Activated naive CD4-positive, alpha-beta T cell (primary cell): ENCODE results near the gene NLGN1.

Experiments used
- DNase-seq, 4 experiments: peaks; one replicate each; lab custom pipeline; 2025; lab: John Stamatoyannopoulos, UW

The NLGN1 gene

DNA sequence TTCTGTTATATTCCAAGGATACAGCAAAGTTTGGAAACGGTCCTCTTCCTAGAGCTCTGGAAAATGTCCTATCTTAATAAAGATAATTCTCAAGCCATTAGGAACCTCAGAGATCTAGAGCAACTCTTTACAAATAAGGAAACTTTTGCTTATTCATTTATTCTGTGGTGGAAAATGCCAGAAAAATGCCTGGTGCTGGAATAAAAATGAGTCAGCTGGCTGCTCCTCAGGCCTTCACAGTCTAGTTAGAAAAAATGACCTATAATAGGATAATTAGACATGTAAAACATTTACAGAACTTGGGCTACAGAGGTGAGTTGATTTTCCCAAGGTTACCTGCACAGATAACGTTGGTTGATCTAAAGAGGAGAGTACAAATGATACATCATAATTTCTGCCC, 372.5 kb downstream of the NLGN1 start:
- DNase-seq: no peak

DNA sequence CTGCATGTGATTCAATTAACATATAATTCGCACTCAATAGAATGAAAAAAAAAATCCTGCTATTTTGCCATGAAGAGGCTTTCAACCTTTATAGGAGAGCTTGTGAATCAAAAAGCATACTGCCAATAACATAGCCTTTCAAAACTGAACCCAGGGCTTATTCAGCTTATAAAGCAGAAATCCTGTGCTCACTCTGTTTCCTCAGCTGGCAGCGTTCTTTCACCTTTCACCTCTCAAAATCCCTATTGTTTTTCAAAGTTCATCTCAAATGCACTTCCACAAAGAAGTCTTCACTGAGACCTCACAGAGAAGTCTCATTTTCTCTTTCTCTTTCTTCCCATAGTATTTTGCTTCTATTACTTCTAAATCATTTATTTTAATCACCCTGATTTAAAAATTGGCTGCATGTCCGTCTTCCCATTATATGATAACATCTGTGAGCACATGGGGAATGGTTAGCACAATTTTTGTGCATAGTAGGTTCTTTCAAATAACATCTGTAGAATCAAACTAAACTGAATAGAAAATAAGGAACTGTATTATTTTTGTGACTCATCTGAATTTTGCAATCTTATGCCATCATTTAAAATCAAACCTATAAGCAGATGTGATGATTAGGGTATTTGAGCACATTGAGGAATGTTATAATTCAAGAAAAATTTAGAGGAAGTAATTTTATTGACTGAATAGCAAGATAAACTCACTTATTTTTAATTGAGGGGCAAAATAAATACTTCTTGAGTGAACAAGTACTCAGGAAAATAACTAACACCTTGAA, 373.4 kb downstream of the NLGN1 start:
- no peak for DNase-seq

DNA sequence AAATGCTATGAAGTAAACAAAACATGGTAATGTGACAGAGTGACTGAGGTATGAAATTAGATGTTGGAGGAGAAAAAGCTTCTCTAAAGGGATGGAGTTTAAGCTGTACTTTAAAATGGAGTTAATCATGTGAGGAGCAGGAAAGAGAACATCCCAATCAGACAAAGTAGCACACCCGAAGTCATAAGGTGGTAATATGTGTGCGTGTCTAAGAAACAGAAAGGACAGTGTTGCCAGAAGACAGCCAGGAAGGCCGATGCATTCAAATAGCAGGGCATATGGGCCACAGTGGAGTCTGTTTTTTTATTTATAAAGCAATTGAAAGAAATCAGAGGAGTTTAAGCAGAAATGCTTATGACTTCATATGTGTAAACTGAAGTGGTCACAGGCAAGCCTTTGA, 376.3 kb downstream of the NLGN1 start:
- no peak for DNase-seq

DNA sequence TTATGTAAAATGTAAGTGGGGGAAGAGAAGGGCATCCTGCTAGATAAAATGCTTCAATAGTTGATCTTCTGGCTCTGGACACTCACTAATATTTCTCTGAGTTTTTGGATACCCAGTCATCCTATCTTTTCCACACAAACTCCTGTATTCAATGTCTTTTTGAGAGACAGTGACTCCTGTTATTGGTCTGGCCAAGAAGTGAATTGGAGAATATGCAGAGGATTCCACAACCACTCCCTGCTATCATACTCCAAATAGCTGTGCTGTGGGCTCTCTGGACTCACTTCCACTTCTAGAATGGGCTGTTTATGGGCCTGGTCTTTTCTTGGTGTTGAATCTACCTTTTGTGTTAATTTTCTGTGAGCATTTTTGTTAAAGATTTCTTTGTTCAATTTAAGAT, 376.8 kb downstream of the NLGN1 start:
- DNase-seq: no peak

DNA sequence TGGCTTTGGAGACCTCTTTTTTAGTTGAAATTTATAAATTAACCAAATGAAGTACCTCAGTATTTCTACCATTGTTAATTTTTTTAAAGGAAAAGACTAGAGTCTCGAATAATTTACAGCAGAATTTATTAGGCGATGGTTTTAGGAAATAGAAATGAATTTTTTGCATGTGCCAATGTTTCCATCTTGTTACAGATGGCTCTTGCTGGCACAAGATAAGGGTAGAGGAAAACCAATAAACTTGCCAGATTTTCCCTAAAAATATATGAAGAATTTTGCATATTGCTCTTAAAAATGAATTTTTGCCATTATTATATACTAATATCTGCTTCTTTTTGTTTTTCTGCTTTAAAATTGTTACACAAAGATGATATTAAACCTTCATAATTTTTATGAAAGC, 380.7 kb downstream of the NLGN1 start:
- DNase-seq: no peak

DNA sequence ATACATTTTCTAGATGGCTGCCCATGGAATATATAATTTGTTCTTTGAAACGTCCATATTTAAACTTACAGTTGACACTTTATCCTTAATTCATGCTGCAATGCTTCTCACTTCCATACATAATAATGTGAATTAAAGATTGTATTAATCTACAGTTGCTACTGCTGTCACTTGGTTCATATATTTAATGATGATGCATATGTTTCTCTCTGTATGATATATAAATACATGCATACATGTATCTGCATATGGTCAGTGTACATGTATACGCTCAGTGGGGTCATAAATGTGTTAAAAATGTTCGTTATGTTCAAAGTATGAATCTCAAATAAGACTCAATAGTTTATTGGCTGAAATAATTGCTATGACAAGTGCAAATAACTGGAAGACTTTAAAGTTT, 382.5 kb downstream of the NLGN1 start:
- no peak for DNase-seq

DNA sequence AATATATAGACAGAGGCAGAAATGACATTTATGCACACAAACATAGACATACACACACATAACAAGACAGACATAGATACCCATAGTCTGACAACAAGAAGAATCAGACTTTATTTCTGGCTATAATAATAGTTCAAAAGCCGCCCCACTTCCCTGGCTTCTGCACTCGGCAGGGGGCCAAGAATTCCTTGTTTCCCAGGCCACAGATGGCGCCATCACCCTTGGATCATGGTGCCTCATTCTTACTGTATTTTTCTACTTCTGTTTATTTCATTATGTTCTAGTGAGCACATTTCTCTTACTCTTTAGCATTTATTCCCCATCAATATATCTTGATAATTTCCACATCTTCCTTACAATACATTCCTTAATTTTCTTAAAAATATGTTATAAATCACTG, 387.5 kb downstream of the NLGN1 start:
- no peak for DNase-seq

DNA sequence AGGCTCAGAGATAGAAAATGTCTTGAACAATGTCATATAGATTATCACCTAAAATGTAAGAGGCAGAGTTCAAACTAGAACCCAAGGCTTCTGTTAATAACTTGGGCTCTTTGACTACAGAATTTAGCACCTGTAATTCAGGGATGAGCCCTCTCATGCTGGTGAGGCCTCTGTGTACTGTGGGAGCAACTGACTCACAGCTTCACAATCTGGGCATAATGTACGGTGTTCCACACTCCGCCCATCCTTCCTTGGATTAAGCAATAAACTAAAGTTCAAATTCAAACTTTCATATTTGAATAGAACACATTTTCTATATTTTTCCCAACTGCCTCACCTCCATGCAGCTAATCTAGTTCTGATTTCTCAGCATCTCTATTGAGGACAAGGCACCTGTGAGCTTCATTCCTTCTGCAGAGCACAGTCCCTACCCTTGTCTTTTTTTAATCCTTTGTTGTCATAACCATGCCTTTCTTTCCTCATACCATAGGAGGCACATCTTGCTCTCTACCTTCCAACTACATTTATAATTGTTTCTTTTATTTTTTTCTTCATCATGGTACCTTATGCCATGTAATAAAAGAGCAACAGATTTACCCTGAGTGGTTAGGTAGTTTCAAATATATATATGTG, 392.1 kb downstream of the NLGN1 start:
- no peak for DNase-seq

DNA sequence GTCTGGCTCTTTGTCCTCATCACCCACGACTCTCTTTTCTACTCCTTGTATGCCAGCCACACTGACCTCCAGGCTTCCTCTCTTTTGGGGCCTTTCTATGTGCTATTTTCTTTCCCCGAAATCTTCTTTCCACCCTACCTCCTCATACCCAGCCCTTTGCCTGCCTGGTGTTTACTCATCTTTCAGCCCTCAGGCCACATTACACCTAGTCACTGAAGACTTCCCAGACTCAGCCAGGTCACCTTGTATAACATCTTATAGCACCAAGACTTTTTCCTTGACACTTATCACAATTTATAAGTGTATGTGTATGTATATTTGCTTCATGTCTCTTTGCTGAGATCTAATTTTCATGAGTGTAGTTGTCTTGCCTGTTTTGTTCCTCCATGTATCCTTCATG, 396.4 kb downstream of the NLGN1 start:
- DNase-seq: no peak

DNA sequence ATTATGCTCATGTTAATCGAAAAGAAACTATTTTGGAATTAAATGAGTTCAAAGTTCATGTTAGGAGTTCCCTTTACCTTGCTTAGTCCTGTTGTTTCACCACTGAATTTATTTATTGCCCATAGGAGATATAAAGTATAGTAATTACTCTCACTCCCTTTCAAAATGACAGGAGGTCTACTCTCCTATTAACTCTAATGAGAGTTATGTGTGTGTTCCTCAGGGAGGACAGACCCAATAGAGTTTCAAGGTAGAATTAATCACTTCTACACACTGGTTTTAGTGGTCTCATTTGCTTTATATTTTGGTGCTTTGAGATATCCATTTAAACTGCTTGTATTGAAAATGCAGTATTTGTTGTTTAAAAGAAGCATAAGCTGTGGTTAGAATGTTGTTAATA, 398.9 kb downstream of the NLGN1 start:
- DNase-seq: no peak

DNA sequence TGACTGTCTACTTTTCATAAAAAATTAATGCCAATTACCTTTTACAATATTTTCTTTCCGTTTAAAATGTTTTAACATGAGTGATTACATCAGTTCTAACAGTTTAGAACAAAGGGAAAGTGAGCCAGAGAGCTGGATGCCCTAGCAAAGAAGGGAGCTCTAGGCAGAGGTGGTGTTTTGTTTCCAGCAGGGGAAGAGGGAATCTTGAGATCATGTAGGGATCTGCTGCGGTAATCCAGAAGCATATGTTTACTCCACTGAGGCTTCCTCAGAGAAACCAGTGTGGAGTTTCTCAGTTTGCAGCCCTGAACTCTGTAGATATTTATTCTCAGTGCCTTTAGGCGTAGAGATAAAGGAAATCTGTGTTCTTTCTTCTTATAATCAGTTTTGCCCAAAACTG, 399.3 kb downstream of the NLGN1 start:
- no peak for DNase-seq

DNA sequence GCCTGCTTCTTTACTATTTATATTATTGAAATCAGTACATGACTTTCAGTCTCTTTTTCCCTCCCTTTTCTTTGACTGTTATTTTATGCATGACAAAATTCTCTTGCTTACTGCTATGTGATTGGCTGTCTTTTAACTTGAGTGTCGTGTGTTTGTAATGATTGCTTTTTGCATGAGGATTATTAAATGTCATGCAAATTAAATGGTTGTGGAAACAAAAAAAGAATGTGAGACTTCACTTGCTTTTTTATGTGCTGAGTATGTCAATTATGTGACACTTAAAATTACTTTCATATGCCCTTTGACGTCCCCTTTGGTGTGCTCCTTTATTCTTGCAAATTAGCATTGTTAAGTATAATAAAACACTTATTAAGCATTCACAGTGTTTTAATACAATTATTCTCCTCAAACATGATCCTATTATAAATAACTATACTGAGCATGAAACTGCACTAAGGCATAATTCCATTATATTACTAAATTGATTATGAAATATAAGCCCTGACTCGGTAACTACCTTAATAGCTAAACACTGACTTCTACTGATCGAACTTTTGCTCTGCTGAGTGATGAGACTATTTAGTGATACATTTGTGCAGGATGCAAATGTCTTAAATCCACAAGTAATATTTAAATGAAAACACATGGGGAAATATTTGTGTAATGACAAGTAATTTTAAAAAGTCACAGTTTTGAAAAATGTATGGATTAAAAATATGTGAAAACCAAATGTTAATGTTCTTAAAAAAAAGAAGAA, 401.7 kb downstream of the NLGN1 start:
- DNase-seq: no peak

DNA sequence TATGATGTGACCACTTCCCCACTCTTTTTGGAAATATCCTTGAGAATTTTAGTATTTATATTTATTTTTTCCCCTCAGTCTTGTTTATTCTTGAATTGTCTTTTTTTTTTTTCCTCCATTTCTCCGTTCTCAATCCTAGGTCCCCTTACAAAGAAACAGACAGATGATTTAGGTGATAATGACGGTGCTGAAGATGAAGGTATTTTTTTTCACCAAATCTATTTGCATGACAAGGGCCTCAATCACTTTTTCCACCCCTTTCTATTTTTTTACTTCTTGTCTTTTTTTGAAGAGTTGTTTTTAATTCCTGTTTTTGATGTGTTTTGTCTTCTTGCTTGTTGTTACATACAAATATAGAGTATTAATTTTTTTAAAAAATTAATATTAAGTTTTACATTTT, 402.6 kb downstream of the NLGN1 start:
- no peak for DNase-seq

DNA sequence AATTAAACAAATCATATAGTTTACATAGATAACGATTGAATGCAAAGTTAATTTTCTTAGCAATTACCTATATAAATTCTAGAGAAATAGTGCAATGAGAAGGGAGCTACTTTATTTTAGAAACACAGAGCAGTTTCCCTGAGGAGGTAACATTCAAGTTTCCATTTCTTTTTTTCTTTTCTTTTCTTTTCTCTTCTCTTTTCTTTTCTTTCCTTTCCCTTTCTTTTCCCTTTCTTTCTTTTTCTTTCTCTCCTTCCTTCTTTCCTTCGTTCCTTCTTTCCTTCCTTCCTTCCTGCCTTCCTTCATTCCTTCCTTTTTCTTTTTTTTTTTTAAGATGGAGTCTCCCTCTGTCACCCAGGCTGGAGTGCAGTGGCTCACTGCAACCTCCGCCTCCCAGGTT, 417.3 kb downstream of the NLGN1 start:
- DNase-seq: no peak

DNA sequence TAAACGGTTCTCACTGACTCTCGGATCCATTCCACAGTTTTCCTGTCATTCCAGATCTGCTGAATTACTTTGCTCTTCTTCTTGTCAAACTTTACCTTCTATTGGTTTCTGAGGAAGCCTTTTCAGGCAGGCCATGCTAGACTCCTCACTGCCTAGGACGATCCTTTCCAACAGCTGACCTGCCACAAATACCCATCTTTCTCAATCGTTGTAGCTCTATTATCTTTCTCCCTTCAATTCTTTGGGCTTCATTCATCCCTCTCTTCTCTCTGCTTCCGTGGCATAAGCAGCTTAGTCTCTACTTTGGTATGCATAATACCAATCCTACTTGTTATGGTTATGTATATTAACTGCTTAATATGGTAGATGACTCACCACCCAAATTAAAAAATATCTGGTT, 421.8 kb downstream of the NLGN1 start:
- DNase-seq: no peak

DNA sequence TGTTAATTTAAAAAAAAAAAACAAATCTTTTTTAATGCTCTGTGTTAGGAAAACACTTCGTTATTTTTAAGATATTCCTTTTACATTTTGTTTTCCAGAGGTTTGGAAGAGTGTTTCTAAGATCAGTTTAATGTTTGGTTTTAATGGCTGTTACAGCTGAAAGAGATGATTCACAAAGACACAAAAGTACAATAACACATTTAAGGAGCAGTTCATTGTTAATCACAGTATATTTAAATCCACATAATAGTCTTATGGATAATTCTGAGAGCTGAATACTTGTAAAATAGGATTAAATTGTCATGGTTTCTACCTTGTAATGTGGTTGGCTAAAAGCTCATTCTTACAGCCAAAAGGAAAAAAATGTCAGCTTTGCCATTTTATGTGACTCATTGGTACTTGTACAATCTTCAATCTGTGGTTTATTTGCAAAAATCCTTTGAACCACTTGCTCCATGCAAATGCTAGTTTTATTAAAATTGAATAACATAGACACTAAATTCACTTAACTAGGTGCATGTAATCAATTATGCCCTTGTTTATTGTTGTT, 426.4 kb downstream of the NLGN1 start:
- DNase-seq: no peak

DNA sequence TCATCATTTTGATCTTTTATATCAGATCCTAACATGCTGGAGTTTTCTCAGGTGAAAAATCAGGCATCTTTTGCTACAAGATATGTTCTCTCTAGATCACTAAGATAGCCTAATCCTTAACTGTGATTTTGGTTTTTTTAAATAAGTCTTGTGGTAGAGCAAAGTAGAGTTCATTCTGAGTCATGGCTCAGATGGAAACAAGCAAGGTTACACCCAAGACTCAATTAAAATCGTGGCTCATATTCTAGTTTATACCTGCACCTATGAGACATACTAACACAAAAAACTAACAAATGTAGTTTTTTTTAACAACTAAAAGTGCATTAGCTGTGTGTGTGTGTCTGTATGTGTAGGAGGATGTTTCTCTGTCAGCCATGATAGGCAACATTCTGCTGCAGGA, 428.2 kb downstream of the NLGN1 start:
- DNase-seq: no peak

DNA sequence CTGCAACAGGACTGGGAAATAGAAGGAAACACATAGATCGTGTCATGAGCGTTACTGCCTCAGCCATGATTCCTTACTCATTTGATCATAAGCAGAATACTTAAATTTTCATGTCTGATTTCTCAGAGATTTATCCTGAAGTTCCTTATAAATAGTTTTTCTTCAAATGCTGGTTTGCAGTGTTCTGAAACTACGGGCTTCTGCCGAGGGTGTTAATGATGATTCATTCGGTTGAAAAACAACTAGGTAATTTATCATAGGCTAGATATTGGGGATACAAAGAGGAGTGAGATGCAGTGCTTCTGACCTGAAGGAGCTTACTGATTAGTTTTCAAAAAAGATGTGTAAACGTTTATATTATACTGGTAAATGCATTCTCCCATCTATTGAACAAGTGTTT, 428.9 kb downstream of the NLGN1 start:
- no peak for DNase-seq

DNA sequence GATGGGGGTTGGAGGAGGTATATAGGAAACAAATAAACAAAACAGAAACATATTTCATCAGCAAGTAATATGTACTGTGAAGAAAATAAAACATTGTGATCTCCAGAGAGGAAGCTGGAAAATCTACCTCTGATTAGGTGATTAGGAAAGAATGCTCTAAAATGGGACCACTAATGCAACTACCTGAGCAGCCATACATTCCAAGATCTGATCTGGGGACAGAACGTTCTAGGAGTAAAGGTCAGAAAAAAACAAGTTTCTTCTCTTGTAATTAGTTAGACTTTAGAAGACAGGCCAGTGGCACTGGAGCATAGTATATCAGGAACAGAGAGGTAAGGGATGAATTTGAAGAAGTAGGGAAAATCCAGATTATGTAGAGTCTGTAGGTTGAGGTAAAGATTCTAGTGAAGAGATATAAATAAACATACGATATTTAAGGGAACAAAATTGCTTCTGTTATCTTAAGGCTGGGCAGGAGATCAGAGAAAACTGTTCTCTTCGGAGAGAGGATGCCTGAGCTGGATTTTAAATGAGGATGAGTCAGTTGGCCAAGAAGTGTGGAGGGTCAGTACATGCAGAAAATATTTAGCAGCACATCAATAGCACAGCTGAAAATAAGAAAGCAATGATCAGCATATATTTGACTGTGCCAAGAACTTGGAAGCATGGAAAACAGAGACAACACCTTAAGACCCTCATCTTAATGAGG, 429.5 kb downstream of the NLGN1 start:
- no peak for DNase-seq

DNA sequence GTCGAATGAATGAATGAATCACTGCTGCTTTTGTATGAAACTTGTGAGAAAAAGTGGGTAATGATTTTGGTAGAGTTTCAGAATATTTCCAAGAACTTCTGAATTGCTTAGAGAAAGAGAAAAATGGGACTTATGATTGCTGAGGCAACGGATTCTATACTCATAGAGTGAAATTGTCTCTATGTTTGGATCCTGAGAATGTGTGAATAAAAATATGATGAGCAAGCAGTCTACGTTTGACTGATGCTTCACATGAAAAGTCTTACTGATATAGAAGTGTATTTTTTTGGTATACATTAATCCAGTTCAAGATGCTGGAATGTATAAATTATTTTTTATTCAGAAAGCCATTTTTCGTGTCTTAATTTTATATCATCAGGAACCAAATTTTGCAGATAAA, 441.1 kb downstream of the NLGN1 start:
- DNase-seq: no peak

DNA sequence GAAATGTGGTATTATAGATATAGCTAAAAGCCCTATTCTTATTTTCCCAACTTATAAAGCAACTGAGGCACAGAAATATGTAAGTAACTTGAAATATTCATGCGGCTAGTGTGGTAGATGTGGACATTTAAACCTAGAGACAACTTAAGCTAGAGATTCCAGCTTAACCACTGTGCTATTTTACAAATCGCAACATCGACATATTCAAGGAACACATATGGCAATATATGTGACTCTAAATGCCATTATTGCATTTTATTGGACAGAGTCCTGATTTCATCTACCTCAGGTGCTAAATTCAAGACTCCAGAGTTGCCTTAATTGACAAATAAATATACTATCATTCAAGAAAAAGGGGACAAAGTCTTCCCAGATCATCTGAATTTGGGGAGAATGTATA, 442.3 kb downstream of the NLGN1 start:
- DNase-seq: no peak

DNA sequence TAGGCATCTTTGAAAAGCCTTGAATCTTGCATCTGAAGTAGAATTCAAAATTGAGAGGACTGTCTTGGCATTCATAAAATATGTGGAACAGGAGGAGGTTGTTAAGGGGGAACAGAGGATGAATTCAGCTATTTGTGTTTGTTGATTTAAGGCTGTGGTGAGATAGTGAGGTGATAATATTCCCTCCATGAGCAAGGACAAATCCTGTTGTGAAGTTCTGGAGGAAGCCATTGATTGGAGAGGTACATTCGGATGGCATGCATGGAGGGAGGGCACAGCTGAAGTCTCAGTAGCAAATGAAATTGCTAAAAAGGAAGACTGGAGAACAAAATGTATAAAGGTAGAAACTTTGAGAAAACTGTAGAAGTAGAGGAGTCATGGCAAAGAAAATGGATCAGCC, 443.8 kb downstream of the NLGN1 start:
- DNase-seq: no peak
